Measurements from ENCODE around the gene TUBA1C. TPM values are rescaled to one million over a fixed set of nuclear protein-coding genes. Genes with fewer than 3 reads are reported as not detected.

TUBA1C gene
- total and polyA plus RNA-seq, 9 of the 15 experiments (the other 6 are each of a cell fraction or from before 2014, with no cell fraction given): 755 to 3,012 (median 914) TPM

DNA sequence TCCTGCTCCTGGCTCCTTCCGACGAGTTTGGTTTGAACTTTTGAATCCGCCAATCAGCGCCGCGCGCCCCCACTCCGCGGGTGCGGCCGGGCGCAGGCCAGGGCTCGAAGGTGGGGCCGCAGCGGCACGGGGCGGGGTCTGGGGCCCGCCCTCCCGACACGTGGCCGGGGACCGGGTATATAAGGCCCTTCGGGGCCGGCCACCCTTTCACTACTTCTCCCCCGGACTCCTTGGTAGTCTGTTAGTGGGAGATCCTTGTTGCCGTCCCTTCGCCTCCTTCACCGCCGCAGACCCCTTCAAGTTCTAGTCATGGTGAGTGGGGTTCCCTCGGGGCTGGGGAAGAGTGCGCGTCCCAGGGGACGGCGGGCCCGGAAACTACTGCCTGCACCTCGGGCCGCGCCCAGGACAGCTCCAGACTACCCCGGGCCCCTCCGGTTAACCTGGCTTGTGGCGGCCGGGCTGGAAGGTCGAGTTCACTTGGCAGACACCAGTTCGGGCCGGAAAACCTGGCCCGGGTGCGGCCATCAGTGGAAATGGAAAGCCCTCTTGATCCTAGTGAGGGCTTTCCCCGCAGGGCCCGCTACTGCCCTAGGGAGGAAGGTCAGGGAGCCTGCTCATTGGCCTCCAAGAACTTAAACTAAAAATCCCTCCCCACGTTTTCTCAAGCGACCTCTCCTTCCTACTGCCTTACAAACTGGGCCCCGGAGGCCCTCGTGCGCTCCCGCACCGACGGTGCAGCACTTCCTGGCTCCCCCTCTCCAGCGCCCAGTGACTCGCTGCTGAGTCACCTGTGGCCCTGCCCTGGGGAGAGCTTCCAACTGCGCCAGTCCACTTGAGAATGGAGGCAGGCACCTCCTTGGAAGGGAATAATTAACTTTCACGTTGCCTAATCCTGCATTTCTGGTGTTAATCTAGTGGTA lies at the start of gene TUBA1C (continued):
- no peak for TF ChIP-seq ZNF324 (CRISPR knock-in tag; IDR thresholded peaks at IDR 0.05)
- no peak for TF ChIP-seq EHMT2 (IDR thresholded peaks at IDR 0.05)
- peak; percentile 100 for TF ChIP-seq PCBP1 (IDR thresholded peaks at IDR 0.05; ENCODE audit: low read depth, low read length, poor library complexity, severe bottlenecking)
- no peak for TF ChIP-seq XRCC4 (IDR thresholded peaks at IDR 0.05; ENCODE audit: extremely low read depth, insufficient read depth, insufficient read length)
- no peak; the same call in 1 of the 2 replicates for TF ChIP-seq TCF3 (CRISPR knock-in tag; IDR thresholded peaks at IDR 0.05)
- TF ChIP-seq, protein P1, sequence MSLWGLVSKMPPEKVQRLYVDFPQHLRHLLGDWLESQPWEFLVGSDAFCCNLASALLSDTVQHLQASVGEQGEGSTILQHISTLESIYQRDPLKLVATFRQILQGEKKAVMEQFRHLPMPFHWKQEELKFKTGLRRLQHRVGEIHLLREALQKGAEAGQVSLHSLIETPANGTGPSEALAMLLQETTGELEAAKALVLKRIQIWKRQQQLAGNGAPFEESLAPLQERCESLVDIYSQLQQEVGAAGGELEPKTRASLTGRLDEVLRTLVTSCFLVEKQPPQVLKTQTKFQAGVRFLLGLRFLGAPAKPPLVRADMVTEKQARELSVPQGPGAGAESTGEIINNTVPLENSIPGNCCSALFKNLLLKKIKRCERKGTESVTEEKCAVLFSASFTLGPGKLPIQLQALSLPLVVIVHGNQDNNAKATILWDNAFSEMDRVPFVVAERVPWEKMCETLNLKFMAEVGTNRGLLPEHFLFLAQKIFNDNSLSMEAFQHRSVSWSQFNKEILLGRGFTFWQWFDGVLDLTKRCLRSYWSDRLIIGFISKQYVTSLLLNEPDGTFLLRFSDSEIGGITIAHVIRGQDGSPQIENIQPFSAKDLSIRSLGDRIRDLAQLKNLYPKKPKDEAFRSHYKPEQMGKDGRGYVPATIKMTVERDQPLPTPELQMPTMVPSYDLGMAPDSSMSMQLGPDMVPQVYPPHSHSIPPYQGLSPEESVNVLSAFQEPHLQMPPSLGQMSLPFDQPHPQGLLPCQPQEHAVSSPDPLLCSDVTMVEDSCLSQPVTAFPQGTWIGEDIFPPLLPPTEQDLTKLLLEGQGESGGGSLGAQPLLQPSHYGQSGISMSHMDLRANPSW (CRISPR knock-in tag; IDR thresholded peaks at IDR 0.05): no peak; the same call in 1 of the 2 replicates
- TF ChIP-seq, protein P2, sequence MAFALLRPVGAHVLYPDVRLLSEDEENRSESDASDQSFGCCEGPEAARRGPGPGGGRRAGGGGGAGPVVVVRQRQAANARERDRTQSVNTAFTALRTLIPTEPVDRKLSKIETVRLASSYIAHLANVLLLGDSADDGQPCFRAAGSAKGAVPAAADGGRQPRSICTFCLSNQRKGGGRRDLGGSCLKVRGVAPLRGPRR (CRISPR knock-in tag; IDR thresholded peaks at IDR 0.05): no peak
- TF ChIP-seq, protein P3, sequence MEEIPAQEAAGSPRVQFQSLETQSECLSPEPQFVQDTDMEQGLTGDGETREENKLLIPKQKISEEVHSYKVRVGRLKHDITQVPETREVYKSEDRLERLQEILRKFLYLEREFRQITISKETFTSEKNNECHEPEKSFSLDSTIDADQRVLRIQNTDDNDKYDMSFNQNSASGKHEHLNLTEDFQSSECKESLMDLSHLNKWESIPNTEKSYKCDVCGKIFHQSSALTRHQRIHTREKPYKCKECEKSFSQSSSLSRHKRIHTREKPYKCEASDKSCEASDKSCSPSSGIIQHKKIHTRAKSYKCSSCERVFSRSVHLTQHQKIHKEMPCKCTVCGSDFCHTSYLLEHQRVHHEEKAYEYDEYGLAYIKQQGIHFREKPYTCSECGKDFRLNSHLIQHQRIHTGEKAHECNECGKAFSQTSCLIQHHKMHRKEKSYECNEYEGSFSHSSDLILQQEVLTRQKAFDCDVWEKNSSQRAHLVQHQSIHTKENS (CRISPR knock-in tag; IDR thresholded peaks at IDR 0.05): 0 out of 2 replicates have a peak, but pooled peaks have one; percentile 65
- 0 out of 4 replicates have a peak, but pooled peaks have one; percentile 59 to 66 for TF ChIP-seq KDM4B (IDR thresholded peaks at IDR 0.05; ENCODE audit: borderline replicate concordance in 2 of 2, low read depth in 1 of 2)
- TF ChIP-seq, protein P4, sequence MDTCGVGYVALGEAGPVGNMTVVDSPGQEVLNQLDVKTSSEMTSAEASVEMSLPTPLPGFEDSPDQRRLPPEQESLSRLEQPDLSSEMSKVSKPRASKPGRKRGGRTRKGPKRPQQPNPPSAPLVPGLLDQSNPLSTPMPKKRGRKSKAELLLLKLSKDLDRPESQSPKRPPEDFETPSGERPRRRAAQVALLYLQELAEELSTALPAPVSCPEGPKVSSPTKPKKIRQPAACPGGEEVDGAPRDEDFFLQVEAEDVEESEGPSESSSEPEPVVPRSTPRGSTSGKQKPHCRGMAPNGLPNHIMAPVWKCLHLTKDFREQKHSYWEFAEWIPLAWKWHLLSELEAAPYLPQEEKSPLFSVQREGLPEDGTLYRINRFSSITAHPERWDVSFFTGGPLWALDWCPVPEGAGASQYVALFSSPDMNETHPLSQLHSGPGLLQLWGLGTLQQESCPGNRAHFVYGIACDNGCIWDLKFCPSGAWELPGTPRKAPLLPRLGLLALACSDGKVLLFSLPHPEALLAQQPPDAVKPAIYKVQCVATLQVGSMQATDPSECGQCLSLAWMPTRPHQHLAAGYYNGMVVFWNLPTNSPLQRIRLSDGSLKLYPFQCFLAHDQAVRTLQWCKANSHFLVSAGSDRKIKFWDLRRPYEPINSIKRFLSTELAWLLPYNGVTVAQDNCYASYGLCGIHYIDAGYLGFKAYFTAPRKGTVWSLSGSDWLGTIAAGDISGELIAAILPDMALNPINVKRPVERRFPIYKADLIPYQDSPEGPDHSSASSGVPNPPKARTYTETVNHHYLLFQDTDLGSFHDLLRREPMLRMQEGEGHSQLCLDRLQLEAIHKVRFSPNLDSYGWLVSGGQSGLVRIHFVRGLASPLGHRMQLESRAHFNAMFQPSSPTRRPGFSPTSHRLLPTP (IDR thresholded peaks at IDR 0.05; ENCODE audit: borderline replicate concordance, extremely low read depth, insufficient read length): no peak
- 0 out of 2 replicates have a peak, but pooled peaks have one; percentile 53 for TF ChIP-seq KLF10 (CRISPR knock-in tag; IDR thresholded peaks at IDR 0.05)
- TF ChIP-seq PHB2 (IDR thresholded peaks at IDR 0.05; ENCODE audit: low read depth): no peak
- 0 out of 2 replicates have a peak, but pooled peaks have one; percentile 33 for TF ChIP-seq ZNF143 (CRISPR knock-in tag; IDR thresholded peaks at IDR 0.05)
- TF ChIP-seq ETV6 (IDR thresholded peaks at IDR 0.05; ENCODE audit: borderline replicate concordance in 1 of 2, low read depth in 2 of 2, low read length in 1 of 2): peak; percentile 87 to 93; a peak in 2 of 4 replicates
- no peak for TF ChIP-seq ETV6 (CRISPR knock-in tag; IDR thresholded peaks at IDR 0.05; ENCODE audit: borderline replicate concordance)
- TF ChIP-seq, protein P5, sequence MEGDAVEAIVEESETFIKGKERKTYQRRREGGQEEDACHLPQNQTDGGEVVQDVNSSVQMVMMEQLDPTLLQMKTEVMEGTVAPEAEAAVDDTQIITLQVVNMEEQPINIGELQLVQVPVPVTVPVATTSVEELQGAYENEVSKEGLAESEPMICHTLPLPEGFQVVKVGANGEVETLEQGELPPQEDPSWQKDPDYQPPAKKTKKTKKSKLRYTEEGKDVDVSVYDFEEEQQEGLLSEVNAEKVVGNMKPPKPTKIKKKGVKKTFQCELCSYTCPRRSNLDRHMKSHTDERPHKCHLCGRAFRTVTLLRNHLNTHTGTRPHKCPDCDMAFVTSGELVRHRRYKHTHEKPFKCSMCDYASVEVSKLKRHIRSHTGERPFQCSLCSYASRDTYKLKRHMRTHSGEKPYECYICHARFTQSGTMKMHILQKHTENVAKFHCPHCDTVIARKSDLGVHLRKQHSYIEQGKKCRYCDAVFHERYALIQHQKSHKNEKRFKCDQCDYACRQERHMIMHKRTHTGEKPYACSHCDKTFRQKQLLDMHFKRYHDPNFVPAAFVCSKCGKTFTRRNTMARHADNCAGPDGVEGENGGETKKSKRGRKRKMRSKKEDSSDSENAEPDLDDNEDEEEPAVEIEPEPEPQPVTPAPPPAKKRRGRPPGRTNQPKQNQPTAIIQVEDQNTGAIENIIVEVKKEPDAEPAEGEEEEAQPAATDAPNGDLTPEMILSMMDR (IDR thresholded peaks at IDR 0.05 in 2 of 3, conservative IDR thresholded peaks at IDR 0.05 in 1 of 3; ENCODE audit: insufficient read depth in 2 of 3, low read depth in 1 of 3, low read length in 3 of 3): peak in 1 of 3 experiments; percentile 17; a peak in 2 of 6 replicates

Data from K562 (cell line).